Choroid plexus epithelial cell (primary cell): Measurements from ENCODE around the gene CFAP90.

Source experiments
- DNase-seq: peaks from one replicate; pipeline ENCODE4 v3.0.0-alpha.2; 2010; ENCODE audit warnings: low read depth
- H3K4me3 ChIP-seq: 2 replicates; pipeline ENCODE4 v1.5.1; 2011; ENCODE audit warnings: low read depth, mild to moderate bottlenecking, control low read depth, low read length, moderate library complexity
- CTCF ChIP-seq: conservative IDR thresholded peaks from 2 replicates; pipeline ENCODE4 v1.5.1; 2011; ENCODE audit warnings: low read depth, mild to moderate bottlenecking, control low read depth, inconsistent platforms, low read length, moderate library complexity

Gene CFAP90

GRCh38 chr5:7850395-7851239 is at the start of gene CFAP90:
TSS of gene CFAP90 (minus strand) at chr5:7851133. CDS start at chr5:7851021, 112 bp downstream.
- peak; percentile 63 for TF ChIP-seq CTCF
- peak within 1 kb of the TSS; percentile 65 for H3K4me3 ChIP-seq
- DNase-seq, result peak; percentile 66

GRCh38 chr5:7897014-7897600 is 46.2 kb upstream of the CFAP90 start:
- DNase-seq, result peak; percentile 76
- TF ChIP-seq CTCF, result peak; percentile 75

GRCh38 chr5:7894860-7895259 is 43.9 kb upstream of the CFAP90 start:
- no peak for DNase-seq
- H3K4me3 ChIP-seq, result no peak overlapping the region
- no peak for TF ChIP-seq CTCF

More at GRCh38 chr5:7897014-7897600, 46.2 kb upstream of the CFAP90 start:
- no peak overlapping the region for H3K4me3 ChIP-seq

- H3K4me3 ChIP-seq, result no peak overlapping the region
- TF ChIP-seq CTCF, result no peak
- no peak for DNase-seq
Measured at GRCh38 chr5:7894439-7894838, 43.5 kb upstream of the CFAP90 start.

- no peak for DNase-seq
- H3K4me3 ChIP-seq, result no peak overlapping the region
- no peak for TF ChIP-seq CTCF
Measured at GRCh38 chr5:7888901-7889300, 38.0 kb upstream of the CFAP90 start.

- peak; percentile 76 for DNase-seq
- H3K4me3 ChIP-seq, result no peak overlapping the region
- peak; percentile 57 for TF ChIP-seq CTCF
Measured at GRCh38 chr5:7886849-7887475, 36.0 kb upstream of the CFAP90 start.
